HG03342 (cell line): ENCODE data around the gene DNAJC3.
"Not testable (repeated sequence)": the region's sequence is repeated elsewhere in the genome, so short reads cannot be mapped to it uniquely, and the experiment has no call there.

Source experiments
- ATAC-seq: cut with Tn5 transposase; IDR thresholded peaks from one replicate; pipeline ENCODE4 v1.9.1; 2021; ENCODE audit warnings: mild to moderate bottlenecking, moderate library complexity; ENCODE audit not compliant: unreplicated experiment

The DNAJC3 gene

GRCh38 chr13:95712846-95713245 lies 35.9 kb downstream of the DNAJC3 start:
- ATAC-seq: not testable (repeated sequence)

- no peak for ATAC-seq
Measured at GRCh38 chr13:95713651-95714050, 36.7 kb downstream of the DNAJC3 start.

- ATAC-seq: no peak
Measured at GRCh38 chr13:95714142-95714832, 37.3 kb downstream of the DNAJC3 start.

GRCh38 chr13:95716231-95716630 lies 39.3 kb downstream of the DNAJC3 start:
- no peak for ATAC-seq

- no peak for ATAC-seq
Measured at GRCh38 chr13:95722241-95722640, 45.3 kb downstream of the DNAJC3 start.

GRCh38 chr13:95723438-95723837 lies 46.5 kb downstream of the DNAJC3 start:
- no peak for ATAC-seq

GRCh38 chr13:95724252-95724651 lies 47.3 kb downstream of the DNAJC3 start:
- ATAC-seq: no peak

- ATAC-seq: no peak
Measured at GRCh38 chr13:95726876-95727275, 49.9 kb downstream of the DNAJC3 start.

- ATAC-seq: no peak
Measured at GRCh38 chr13:95728957-95729356, 52.0 kb downstream of the DNAJC3 start.

GRCh38 chr13:95734124-95734523 lies 57.2 kb downstream of the DNAJC3 start:
- ATAC-seq: no peak

GRCh38 chr13:95740071-95740978 lies 63.4 kb downstream of the DNAJC3 start:
- ATAC-seq: not testable (repeated sequence)

- ATAC-seq: no peak
Measured at GRCh38 chr13:95740979-95741320, 64.0 kb downstream of the DNAJC3 start.

- ATAC-seq: no peak
Measured at GRCh38 chr13:95741584-95742563, 64.9 kb downstream of the DNAJC3 start.

GRCh38 chr13:95743192-95743591 lies 66.3 kb downstream of the DNAJC3 start:
- ATAC-seq: no peak

- no peak for ATAC-seq
Measured at GRCh38 chr13:95745289-95745688, 68.3 kb downstream of the DNAJC3 start.

- no peak for ATAC-seq
Measured at GRCh38 chr13:95745752-95746151, 68.8 kb downstream of the DNAJC3 start.

GRCh38 chr13:95749545-95749944 lies 72.6 kb downstream of the DNAJC3 start:
- no peak for ATAC-seq

GRCh38 chr13:95752677-95753076 lies 75.7 kb downstream of the DNAJC3 start:
- ATAC-seq: no peak

GRCh38 chr13:95754069-95754468 lies 77.1 kb downstream of the DNAJC3 start:
- no peak for ATAC-seq

GRCh38 chr13:95756072-95756471 lies 79.1 kb downstream of the DNAJC3 start:
- no peak for ATAC-seq

GRCh38 chr13:95762626-95763025 lies 85.7 kb downstream of the DNAJC3 start:
- not testable (repeated sequence) for ATAC-seq
